Measurements from ENCODE around the gene PHOX2A.
"Not testable (repeated sequence)": the region's sequence is repeated elsewhere in the genome, so short reads cannot be mapped to it uniquely, and the experiment has no call there.

The PHOX2A gene

GRCh38 chr11:72222106-72222891 lies 21.7 kb downstream of the PHOX2A start:
- DNase-seq (ENCODE audit: low read depth): no peak

GRCh38 chr11:72221386-72222075 lies 22.4 kb downstream of the PHOX2A start:
- no peak for DNase-seq (ENCODE audit: low read depth)

DNA sequence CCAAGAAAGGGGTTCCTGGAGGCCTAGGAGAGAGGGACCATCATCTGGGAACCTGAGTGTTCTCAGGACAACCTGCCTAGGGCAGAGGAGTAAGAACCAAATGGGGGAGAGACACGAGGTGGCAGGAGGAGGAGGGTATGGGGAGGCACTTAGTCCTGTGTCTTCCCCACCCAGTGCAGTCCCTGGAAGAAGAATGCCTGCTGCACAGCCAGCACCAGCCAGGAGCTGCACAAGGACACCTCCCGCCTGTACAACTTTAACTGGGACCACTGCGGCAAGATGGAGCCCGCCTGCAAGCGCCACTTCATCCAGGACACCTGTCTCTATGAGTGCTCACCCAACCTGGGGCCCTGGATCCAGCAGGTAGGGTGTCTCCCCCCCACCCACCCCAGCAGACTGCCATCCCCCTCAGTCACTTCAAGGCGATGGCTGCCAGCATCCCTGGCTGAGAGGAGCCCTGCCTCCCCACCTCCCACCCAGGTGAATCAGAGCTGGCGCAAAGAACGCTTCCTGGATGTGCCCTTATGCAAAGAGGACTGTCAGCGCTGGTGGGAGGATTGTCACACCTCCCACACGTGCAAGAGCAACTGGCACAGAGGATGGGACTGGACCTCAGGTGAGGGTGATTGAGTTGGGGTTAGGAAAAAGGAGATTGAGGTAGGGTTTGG lies 23.1 kb downstream of the PHOX2A start:
- no peak for DNase-seq (ENCODE audit: low read depth)

DNA sequence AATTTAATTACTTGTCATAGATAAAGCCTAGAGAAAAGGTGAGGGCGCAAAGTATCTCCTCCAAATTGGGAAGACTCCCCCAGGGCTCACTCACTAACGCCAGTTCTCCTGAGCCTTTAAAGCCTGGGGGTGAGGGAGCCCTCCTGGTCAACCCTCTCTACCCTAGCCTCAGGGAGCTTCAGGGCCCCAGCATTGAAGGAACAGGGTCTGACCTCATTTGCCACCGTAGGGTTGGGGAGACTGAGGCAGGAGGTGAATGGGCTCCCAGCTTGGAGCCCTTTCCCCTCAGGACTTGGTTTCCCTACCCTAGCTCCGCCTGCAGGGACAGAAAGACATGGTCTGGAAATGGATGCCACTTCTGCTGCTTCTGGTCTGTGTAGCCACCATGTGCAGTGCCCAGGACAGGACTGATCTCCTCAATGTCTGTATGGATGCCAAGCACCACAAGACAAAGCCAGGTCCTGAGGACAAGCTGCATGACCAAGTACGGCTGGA lies 25.7 kb downstream of the PHOX2A start:
- no peak for DNase-seq (ENCODE audit: low read depth)

- no peak for DNase-seq (ENCODE audit: low read depth)
Observed at GRCh38 chr11:72217841-72218240, 26.1 kb downstream of the PHOX2A start.

DNA sequence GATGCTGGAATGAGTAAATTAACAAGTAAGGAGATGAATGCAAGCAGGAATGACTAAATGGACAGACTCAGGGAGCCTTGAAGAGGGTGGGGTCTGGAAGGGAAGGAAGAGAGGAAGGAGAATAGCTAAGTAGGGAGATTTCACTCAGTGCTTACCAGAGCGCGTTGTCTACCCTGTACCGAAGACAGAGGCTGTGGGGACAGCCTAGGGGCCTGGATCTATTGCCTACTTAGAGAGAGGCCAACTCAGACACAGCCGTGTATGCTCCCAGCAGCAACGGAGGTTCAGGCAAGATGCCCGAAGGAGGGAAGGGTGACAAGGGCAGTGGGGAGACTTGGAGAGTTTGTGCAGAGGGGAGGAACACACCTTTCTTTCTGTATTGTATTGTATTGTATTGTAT lies 27.3 kb downstream of the PHOX2A start, which contains the start of gene FOLR2:
TSS of gene FOLR2 (plus strand) at position 157 of the 400 bp plus-strand sequence. CDS start 1,791 bp downstream, outside the sequence.
- no peak for DNase-seq (ENCODE audit: low read depth)

- no peak for DNase-seq (ENCODE audit: low read depth)
Observed at GRCh38 chr11:72209101-72209500, 34.9 kb downstream of the PHOX2A start.

DNA sequence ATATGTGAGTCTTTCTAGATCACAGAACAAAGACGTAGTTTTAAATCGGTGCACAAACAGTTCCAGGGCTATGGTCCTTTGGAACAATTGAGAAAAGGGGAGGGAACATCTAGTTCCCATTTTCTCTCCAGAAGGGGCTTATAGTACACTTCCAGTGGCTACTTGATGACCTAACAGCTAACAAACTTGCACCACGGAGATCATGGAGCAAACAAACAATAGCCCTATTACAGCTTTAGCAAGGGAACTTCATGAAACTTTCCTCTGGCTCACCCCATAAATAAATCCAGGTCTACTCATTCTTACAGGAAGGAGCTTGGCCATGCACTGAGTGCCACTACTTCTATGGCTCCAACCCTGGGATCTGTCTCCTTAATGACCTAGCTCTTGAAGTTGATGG lies 35.7 kb downstream of the PHOX2A start:
- no peak for DNase-seq (ENCODE audit: low read depth)

DNA sequence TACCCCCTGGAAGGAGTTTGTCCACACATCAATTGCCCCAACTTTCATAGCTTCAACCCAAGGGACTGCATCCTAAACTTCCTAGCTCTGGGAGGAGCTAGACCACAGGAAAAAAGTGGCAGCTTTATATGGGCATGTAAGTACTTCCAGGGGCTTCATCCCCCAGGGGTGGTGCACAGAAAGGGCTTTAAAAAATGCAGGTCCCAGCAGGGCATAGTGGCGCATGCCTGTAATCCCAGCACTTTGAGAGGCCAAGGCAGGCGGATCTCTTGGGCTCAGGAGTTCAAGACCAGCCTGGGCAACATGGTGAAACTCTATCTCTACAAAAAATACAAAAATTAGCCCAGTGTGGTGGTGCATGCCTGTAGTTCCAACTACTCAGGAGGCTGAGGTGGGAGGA lies 37.2 kb downstream of the PHOX2A start:
- DNase-seq (ENCODE audit: low read depth): not testable (repeated sequence)

- DNase-seq (ENCODE audit: low read depth): no peak
Observed at GRCh38 chr11:72204886-72205285, 39.1 kb downstream of the PHOX2A start.

DNA sequence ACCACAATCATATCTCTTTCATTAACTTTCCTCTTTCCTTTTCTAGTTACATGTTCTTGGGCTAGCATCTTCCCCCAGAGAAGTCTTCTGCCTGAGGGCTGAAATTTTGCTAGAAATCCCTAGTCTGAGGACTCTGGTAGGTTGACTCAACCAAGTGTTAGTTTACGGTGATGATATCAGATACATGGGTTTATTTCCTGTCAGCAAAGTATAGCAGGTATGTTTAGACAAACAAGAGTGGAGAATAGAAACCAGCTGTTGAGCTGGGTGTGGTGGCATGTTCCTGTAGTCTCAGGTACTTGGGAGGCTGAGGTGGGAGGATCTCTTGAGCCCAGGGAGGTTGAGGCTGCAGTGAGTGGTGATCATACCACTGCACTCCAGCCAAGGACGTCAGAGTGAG lies 40.8 kb downstream of the PHOX2A start:
- DNase-seq (ENCODE audit: low read depth): no peak

- no peak for DNase-seq (ENCODE audit: low read depth)
Observed at GRCh38 chr11:72202571-72202970, 41.4 kb downstream of the PHOX2A start.

GRCh38 chr11:72201445-72201844 lies 42.5 kb downstream of the PHOX2A start:
- DNase-seq (ENCODE audit: low read depth): not testable (repeated sequence)

GRCh38 chr11:72195518-72196270 lies 48.3 kb downstream of the PHOX2A start:
- DNase-seq (ENCODE audit: low read depth): no peak

DNA sequence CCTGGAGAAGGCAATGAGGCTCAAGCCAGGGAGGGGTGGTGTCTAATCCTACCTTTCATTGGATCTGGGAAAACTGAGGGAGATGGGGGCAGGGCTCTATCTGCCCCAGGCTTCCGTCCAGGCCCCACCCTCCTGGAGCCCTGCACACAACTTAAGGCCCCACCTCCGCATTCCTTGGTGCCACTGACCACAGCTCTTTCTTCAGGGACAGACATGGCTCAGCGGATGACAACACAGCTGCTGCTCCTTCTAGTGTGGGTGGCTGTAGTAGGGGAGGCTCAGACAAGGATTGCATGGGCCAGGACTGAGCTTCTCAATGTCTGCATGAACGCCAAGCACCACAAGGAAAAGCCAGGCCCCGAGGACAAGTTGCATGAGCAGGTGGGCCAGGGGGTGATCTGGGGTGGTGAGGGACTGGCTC lies 52.0 kb downstream of the PHOX2A start, which contains the start of gene FOLR1:
TSS of gene FOLR1 (plus strand) at position 180 of the 421 bp plus-strand sequence. CDS start at position 214, 34 bp downstream.
- no peak for DNase-seq (ENCODE audit: low read depth)

DNA sequence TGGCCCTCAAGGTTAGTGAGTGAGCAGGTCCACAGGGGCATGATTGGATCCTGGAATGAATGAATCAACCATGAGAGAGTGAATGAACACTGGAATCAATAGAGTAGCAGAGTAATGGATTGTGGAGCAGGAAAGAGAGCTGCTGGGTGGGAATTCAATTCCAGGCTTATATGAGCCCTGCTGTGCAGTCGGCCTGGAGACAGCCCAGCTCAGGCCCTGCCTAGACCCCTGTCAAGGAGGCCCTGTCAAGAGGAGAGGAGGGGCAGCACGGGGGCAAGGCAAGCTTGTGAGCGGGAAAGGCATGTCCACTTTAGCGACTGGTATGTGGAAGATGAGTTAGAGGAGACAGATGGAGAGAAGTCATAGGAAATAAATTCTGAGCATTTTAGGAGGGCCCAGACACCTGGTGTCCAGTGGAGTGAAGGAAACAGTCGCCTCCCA lies 53.3 kb downstream of the PHOX2A start:
- no peak for DNase-seq (ENCODE audit: low read depth)

GRCh38 chr11:72189455-72190250 lies 54.3 kb downstream of the PHOX2A start:
- DNase-seq (ENCODE audit: low read depth): no peak

Measured in stimulated activated CD8-positive, alpha-beta memory T cell treated with anti-CD3 and anti-CD28 coated beads, Interleukin-15, amount 100 ng/mL, for 24 hours (primary cell).